ENCODE results near the gene SH3TC1.

GRCh38 chr4:8211737-8212581, 12.9 kb downstream of the SH3TC1 start:
- no peak for TF ChIP-seq CTCF (optimal IDR thresholded peaks at IDR 0.05 in 1 of 3, IDR thresholded peaks at IDR 0.05 in 1 of 3, conservative IDR thresholded peaks at IDR 0.05 in 1 of 3; ENCODE audit: extremely low read depth in 1 of 3, insufficient read depth in 2 of 3, low read length in 3 of 3)
- no peak for TF ChIP-seq EZH2 (IDR thresholded peaks at IDR 0.05; ENCODE audit: low read length)

All from keratinocyte (primary cell).